Uterus (tissue), 4 donors: ENCODE measurements around the gene UBASH3B. TPM values are rescaled to one million over a fixed set of nuclear protein-coding genes. Genes with fewer than 3 reads are reported as not detected.

Source experiments
- DNase-seq, 2 donors: peaks; one replicate each; pipeline ENCODE4 v3.0.0-alpha.2; 2019 to 2020
- H3K27ac ChIP-seq, 2 donors: fragments of 200-600 bp; sonication (generic); 1 replicate in 1 of 2; 2 replicates in 1 of 2; pipeline ENCODE4 v1.5.1; 2016 to 2018
- H3K27me3 ChIP-seq, 2 donors: fragments of 200-600 bp; sonication (generic); one replicate each; pipeline ENCODE4 v1.5.1; 2018 to 2019; ENCODE audit warnings: control low read depth in 1 of 2
- H3K36me3 ChIP-seq, 2 donors: fragments of 200-600 bp; sonication (generic); one replicate each; pipeline ENCODE4 v1.5.1; 2019; ENCODE audit warnings: control low read depth in 1 of 2
- H3K4me1 ChIP-seq, 2 donors: fragments of 200-600 bp; sonication (generic); one replicate each; pipeline ENCODE4 v1.5.1; 2018 to 2019; ENCODE audit warnings: control low read depth in 1 of 2
- H3K4me3 ChIP-seq, 2 donors: fragments of 200-600 bp; sonication (generic); 1 replicate in 1 of 2; 2 replicates in 1 of 2; pipeline ENCODE4 v1.5.1; 2018 to 2019; ENCODE audit warnings: mild to moderate bottlenecking in 1 of 2
- H3K9me3 ChIP-seq, 2 donors: fragments of 200-600 bp; sonication (generic); one replicate each; pipeline ENCODE4 v1.5.1; 2019; ENCODE audit warnings: control low read depth in 1 of 2
- POLR2A ChIP-seq, 2 donors: fragments of 450-650 bp; IDR thresholded peaks; one replicate each; pipeline ENCODE4 v1.6.1; 2016; ENCODE audit warnings: antibody characterized with exemption in 2 of 2, mild to moderate bottlenecking in 1 of 2, moderate library complexity in 1 of 2
- intact Hi-C: fragments of 100-400 bp; cut with DNase I; formaldehyde crosslinking; loops from one replicate; pipeline ENCODE4 v1.15.1; 2023; ENCODE audit warnings: low total_unique reads
- total RNA-seq, 4 donors: library from RNA; depleted of rRNA in 3 of 4; stranded (reverse); fragments of >200 nt in 3 of 4; gene quantifications; one replicate each; pipeline versions ENCODE4 v1.1.0 to v1.2.4, GENCODE V29; 2014 to 2023
- TF ChIP-seq, protein P1 (sequence below), 4 experiments: fragments of 200-600 bp in 2 of 4; fragments of 450-650 bp in 2 of 4; sonication (generic) in 2 of 4; IDR thresholded peaks; one replicate each; pipeline ENCODE4 v1.5.1; 2016 to 2019; ENCODE audit warnings: antibody characterized with exemption in 4 of 4, mild to moderate bottlenecking in 2 of 4, moderate library complexity in 1 of 4
- donor health status: DM: yes; HTN: yes; CAD: no.

UBASH3B gene
- total RNA-seq, 4 donors from 2014 or later = under 0.01 to 5.8 (median 2.0) TPM

DNA sequence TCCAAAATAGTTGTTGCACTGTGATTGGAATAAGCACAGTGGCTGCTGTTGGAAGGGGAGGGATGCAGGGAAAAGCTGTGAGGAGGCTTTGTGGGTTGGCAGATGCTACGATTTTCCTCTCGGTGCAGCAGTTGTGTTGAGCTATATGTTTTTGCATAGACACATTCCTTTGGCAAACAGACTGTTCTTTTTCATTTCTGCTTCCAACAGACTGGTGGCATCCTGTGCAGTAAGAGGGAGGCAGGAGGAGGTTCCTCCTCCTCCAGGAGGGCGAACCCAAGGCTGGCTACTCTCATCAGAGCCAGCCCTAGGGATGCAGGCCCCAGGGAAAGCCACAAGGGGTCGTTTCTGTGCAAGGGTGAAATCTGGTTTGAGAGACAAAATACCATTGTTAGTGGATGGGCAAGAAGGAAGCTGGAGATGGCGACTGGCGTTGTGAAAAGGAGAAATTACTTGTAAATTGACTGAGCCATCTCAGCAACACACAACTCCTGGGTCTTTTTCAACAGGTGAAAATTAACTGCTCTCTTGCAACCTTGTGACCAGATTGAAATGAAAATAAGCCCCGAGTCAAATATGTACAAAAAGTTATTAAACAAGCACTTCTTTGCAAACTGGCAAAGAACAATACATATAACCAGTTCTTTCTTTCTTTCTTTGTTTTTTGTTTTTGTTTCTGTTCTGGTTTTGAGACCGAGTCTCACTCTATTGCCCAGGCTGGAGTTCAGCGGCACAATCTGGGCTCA lies 26.5 kb upstream of the UBASH3B start:
- no peaks in the 10 kb centered on the region for H3K27me3 ChIP-seq
- no peaks in the 10 kb centered on the region for H3K9me3 ChIP-seq
- no peak overlapping the region for H3K4me3 ChIP-seq
- no peaks in the 10 kb centered on the region for H3K4me1 ChIP-seq
- H3K36me3 ChIP-seq = no peaks in the 10 kb centered on the region
- intact Hi-C loops = no loop called here
- DNase-seq = peak; percentile 34 to 49
- no peak overlapping the region for H3K27ac ChIP-seq
- no peak for TF ChIP-seq POLR2A (IDR thresholded peaks at IDR 0.05)
- TF ChIP-seq, protein P1, sequence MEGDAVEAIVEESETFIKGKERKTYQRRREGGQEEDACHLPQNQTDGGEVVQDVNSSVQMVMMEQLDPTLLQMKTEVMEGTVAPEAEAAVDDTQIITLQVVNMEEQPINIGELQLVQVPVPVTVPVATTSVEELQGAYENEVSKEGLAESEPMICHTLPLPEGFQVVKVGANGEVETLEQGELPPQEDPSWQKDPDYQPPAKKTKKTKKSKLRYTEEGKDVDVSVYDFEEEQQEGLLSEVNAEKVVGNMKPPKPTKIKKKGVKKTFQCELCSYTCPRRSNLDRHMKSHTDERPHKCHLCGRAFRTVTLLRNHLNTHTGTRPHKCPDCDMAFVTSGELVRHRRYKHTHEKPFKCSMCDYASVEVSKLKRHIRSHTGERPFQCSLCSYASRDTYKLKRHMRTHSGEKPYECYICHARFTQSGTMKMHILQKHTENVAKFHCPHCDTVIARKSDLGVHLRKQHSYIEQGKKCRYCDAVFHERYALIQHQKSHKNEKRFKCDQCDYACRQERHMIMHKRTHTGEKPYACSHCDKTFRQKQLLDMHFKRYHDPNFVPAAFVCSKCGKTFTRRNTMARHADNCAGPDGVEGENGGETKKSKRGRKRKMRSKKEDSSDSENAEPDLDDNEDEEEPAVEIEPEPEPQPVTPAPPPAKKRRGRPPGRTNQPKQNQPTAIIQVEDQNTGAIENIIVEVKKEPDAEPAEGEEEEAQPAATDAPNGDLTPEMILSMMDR (IDR thresholded peaks at IDR 0.05) = peak; percentile 54 to 72 (median 64)

DNA sequence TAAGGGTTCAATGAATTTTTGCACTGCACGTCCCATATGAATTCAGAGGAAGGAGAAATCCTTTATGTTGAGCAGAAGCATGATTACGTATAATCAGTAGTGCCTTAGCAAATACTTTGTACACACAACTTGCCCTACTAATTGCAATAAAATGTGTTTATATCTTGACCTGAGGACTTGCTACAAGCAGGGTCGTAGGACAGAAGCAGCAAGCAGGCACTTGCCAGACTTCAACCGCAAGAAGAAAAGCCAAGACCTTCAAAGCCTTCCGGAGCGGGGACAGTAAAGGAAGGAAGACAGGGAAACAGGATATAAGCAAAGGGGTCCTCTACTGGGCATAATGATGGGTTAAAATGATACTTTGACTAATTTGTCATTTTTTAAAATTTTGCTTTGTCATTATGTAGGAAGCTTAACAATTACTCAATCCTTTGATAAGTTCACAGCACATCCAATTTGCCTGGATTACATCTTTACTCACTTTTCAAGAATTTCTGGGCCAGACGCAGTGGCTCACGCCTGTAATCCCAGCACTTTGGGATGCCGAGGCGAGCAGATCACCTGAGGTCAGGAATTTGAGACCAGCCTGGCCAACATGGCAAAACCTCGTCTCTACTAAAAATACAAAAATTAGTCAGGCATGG lies 23.2 kb upstream of the UBASH3B start:
- no peak overlapping the region for H3K4me3 ChIP-seq
- DNase-seq = no peak
- H3K4me1 ChIP-seq = no peaks in the 10 kb centered on the region
- no peaks in the 10 kb centered on the region for H3K27me3 ChIP-seq
- H3K27ac ChIP-seq = no peak overlapping the region
- TF ChIP-seq POLR2A (IDR thresholded peaks at IDR 0.05) = no peak
- TF ChIP-seq, protein P1 (IDR thresholded peaks at IDR 0.05) = no peak
- H3K9me3 ChIP-seq = no peaks in the 10 kb centered on the region
- intact Hi-C loops = no loop called here
- no peaks in the 10 kb centered on the region for H3K36me3 ChIP-seq

DNA sequence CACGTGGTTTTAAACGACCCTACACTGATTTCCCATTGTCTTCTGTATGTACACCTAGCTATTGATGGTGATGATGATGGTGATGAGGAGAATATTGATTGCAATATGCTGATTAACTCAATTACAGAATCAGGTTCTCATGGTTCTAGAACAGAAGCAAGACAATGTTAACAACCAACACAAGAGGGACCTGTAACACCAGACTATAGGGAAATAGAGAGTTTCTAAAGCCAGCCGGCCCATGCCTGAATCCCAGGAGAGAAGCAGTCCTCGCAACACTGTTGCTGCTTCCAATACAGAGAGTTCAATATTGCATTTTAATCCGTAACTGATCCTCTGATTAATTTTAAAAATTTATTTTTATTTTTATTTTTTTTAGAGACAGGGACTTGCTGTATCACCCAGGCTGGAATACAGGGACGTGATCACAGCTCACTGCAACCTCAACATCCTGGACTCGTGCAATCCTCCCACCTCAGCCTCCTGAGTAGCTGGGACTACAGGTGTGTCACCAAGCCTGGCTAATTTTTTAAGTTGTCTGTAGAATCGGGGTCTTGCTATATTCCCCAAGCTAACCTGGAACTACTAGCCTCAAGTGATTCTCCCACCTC lies 22.2 kb upstream of the UBASH3B start:
- no peak for TF ChIP-seq POLR2A (IDR thresholded peaks at IDR 0.05)
- TF ChIP-seq, protein P1 (IDR thresholded peaks at IDR 0.05) = peak in 3 of 4 experiments; percentile 17 to 46 (median 45)
- intact Hi-C loops = no loop called here
- no peaks in the 10 kb centered on the region for H3K4me1 ChIP-seq

DNA sequence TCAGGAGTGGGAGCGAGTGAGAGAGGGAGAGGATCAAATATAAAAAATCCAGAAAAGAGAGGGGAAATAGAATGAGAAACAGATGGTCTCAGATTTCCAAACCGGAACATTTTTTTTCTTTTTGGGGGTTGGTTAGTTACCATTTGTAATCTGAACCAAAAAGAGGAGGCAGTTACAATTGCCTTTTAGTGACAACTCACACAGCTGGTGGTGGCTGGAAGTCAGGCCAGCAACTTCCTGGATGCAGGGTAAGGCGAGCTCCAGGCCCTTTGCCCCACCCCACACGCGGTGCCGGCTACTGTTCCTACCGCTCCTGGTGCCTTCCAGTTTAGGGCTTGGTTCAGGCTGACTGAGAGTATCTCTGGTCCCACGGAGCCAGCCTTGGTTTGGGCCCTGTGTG lies 21.0 kb upstream of the UBASH3B start:
- H3K4me1 ChIP-seq = no peaks in the 10 kb centered on the region
- no peak overlapping the region for H3K27ac ChIP-seq
- no peaks in the 10 kb centered on the region for H3K27me3 ChIP-seq
- H3K36me3 ChIP-seq = no peaks in the 10 kb centered on the region
- peak in 1 of 2 donors; percentile 20 for DNase-seq
- TF ChIP-seq POLR2A (IDR thresholded peaks at IDR 0.05) = no peak
- TF ChIP-seq, protein P1 (IDR thresholded peaks at IDR 0.05) = no peak
- no peak overlapping the region for H3K4me3 ChIP-seq
- no peaks in the 10 kb centered on the region for H3K9me3 ChIP-seq
- intact Hi-C loops = no loop called here

More for the DNA sequence above, 22.2 kb upstream of the UBASH3B start:
- Histone ChIP-seq H3K36me3 (no peaks in the 10 kb centered on the region), H3K9me3 (no peaks in the 10 kb centered on the region), H3K27me3 (no peaks in the 10 kb centered on the region), H3K4me3 (no peak overlapping the region), H3K27ac (no peak overlapping the region)
- no peak for DNase-seq

DNA sequence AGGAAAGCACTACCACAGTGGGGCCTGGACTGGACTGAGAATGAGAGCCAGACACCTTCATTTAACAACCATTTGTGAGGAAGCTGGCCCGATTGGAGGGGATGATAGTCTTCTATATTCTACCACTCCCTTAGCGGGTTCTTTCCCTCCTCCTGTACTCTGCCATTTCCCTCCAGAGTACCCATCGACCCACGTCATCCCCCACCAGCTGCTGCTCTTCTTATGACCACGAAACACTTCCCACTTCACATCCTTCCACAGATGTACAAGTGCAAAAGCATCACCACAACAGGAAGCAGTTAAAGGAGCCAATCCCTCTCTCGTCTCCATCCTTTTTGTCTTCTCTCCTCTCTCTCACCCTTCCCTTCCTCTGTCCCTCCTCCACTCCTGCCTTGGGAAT lies 18.0 kb upstream of the UBASH3B start:
- H3K27me3 ChIP-seq = no peaks in the 10 kb centered on the region
- intact Hi-C loops = no loop called here
- H3K4me3 ChIP-seq = no peak overlapping the region
- H3K36me3 ChIP-seq = no peaks in the 10 kb centered on the region
- no peaks in the 10 kb centered on the region for H3K9me3 ChIP-seq
- H3K27ac ChIP-seq = no peak overlapping the region
- DNase-seq = no peak
- no peaks in the 10 kb centered on the region for H3K4me1 ChIP-seq
- TF ChIP-seq POLR2A (IDR thresholded peaks at IDR 0.05) = no peak
- TF ChIP-seq, protein P1 (IDR thresholded peaks at IDR 0.05) = no peak
